Measurements from ENCODE around the gene ZNF106. TPM values are rescaled to one million over a fixed set of nuclear protein-coding genes. Genes with fewer than 3 reads are reported as not detected.

ZNF106 gene
- 10 to 100 TPM; 42.2 to 43.3 TPM for total RNA-seq

DNA sequence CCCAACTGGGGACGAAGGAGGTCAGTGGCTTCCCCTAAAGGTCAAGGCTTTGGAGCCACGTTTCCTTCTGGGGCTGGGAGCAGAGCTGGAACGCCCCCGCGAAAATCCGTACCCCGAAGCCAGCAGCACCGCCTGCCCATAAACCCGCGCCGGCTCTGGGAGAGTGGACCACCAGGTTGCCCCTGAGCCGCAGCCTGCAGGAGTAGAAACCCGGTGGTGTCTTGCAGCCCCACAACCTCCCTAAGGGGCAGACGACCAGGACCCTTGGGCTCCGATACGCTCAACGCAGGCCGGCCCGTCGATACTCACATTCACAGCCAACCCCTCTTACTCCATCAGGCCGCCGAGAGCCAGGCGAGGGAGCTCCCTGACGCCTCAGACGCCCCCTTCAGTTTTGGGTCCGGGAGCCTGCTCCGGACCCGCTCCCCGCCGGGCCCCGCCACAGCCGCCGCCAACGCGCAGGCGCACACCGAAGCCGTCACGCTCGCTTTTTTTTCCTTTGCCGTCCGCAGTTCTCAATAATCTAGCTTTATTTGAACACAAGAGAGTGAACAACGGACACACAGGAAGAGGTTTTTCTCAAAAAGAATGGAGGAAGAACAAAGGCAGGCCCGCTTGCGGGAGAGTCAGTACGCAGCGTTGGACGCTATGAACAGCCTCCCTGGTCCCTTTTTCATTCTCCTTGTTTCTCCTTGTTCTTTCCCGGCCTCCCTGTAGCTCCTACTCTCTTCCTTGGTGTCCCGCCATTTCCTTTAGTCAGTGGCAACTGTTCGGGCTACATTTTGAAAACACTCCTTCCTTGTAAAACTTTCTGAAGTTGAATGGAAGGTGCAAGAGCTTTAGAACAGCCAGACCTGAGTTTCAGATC, at the start of gene ZNF106:
ZNF106 (minus strand) TSS at position 471 of the 868 bp plus-strand sequence. CDS start 18,852 bp downstream, outside the sequence.
- DNase-seq: peak; percentile 91

DNA sequence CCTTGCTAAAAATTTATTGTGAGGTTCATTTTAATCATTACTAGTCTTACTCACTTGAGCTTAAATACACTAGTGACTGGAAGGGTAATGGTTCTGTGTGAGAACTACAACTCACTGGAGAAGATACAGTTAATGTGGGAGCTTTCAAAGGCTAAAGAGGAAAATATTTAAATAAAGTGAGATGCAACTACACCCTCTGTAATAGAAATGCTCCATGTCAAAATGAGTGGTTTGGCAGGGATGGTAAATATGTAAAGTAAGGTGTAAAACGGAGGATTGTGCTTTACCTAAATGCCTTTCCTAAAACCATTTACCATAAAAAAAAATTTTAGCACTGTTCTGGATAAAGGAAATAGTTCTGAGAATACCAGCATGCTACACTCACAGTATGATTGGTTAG, 42.3 kb upstream of the ZNF106 start:
- DNase-seq (no peak), ATAC-seq (no peak)
- peaks cover 51% of the 10 kb centered on the region for H3K36me3 Mint-ChIP-seq (ENCODE audit: low read depth)
- no peak overlapping the region for H3K27ac Mint-ChIP-seq
- H3K9me3 Mint-ChIP-seq (ENCODE audit: insufficient read depth): no peaks in the 10 kb centered on the region
- no peak overlapping the region for H3K4me3 Mint-ChIP-seq
- peaks cover 3% of the 10 kb centered on the region for H3K4me1 Mint-ChIP-seq (ENCODE audit: low read depth)
- H3K27me3 Mint-ChIP-seq (ENCODE audit: low read depth): no peaks in the 10 kb centered on the region
- ChIA-PET POLR2A (no interaction called here), CTCF (no interaction called here)

More for the DNA sequence above, at the start of gene ZNF106:
- CTCF ChIA-PET: interaction anchor here (0.9 to 2.2 kb wide), 5 partner anchors 9 to 91 kb away, joined by 3 to 8 read pairs (median 3); partner anchors contain the start of genes HAUS2 and LRRC57
- Mint-ChIP-seq H3K27ac (peak within 1 kb of the TSS; percentile 97), H3K27me3 (ENCODE audit: low read depth) (no peaks in the 10 kb centered on the region), H3K4me3 (peak within 1 kb of the TSS; percentile 91), H3K9me3 (ENCODE audit: insufficient read depth) (no peaks in the 10 kb centered on the region), H3K36me3 (ENCODE audit: low read depth) (peaks cover 11% of the 10 kb centered on the region), H3K4me1 (ENCODE audit: low read depth) (peaks cover 41% of the 10 kb centered on the region)
- POLR2A ChIA-PET: interaction anchor here (0.6 to 1.6 kb wide), 30 partner anchors 8 to 962 kb away, joined by 3 to 23 read pairs (median 4); partner anchors contain the start of genes HAUS2, LRRC57 and STARD9
- peak; percentile 67 for ATAC-seq

DNA sequence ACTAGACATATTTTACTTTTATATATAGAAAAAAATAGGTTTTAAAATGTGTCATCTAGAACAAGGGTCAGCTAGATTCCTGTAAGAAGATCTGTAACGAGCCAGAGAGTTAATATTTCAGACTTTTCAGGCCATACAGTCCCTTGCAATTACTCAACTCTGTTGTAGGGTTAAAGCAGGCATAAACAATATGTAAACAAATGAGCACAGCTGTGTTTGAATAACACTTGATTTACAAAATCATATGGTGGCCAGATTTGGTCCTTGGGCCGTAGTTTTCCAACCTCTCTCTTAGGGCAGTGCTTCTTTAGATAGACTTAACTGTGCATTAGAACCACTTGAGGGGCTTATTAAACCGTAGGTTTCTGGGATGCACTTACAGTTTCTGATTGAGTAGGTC, 38.0 kb upstream of the ZNF106 start:
- POLR2A ChIA-PET: interaction anchor here (0.6 kb wide), 1 partner anchor 16 kb away, joined by 3 read pairs; no protein-coding TSS in a partner anchor
- Mint-ChIP-seq H3K27me3 (ENCODE audit: low read depth) (no peaks in the 10 kb centered on the region), H3K36me3 (ENCODE audit: low read depth) (peaks cover 24% of the 10 kb centered on the region), H3K4me1 (ENCODE audit: low read depth) (no peaks in the 10 kb centered on the region), H3K9me3 (ENCODE audit: insufficient read depth) (no peaks in the 10 kb centered on the region), H3K27ac (no peak overlapping the region), H3K4me3 (no peak overlapping the region)
- CTCF ChIA-PET: interaction anchor here (1.0 kb wide), 1 partner anchor 10 kb away, joined by 3 read pairs; no protein-coding TSS in a partner anchor
- no peak for DNase-seq
- ATAC-seq: no peak

DNA sequence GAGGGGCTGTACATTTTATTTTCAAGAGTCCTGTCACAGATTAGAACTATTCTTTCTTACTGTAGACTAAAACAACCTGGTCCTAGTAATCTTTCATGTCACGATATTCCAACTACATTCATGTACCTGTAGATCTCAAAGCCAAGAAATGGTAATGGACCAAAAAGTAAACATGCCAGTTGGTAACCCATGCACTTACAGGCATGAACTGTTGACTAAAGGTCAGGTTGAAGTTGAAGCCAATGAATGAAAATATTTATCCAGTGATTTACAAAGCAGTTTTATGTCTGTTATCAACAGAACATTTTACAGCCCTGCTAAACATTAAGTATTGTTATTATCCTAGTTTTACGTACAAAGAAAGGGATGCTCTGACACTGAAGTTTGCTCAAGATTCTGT, 32.4 kb upstream of the ZNF106 start:
- H3K4me3 Mint-ChIP-seq: no peak overlapping the region
- no peaks in the 10 kb centered on the region for H3K27me3 Mint-ChIP-seq (ENCODE audit: low read depth)
- ChIA-PET CTCF (no interaction called here), POLR2A (no interaction called here)
- DNase-seq (no peak), ATAC-seq (no peak)
- H3K36me3 Mint-ChIP-seq (ENCODE audit: low read depth): peaks cover 16% of the 10 kb centered on the region
- H3K9me3 Mint-ChIP-seq (ENCODE audit: insufficient read depth): no peaks in the 10 kb centered on the region
- H3K27ac Mint-ChIP-seq: no peak overlapping the region
- H3K4me1 Mint-ChIP-seq (ENCODE audit: low read depth): no peaks in the 10 kb centered on the region

DNA sequence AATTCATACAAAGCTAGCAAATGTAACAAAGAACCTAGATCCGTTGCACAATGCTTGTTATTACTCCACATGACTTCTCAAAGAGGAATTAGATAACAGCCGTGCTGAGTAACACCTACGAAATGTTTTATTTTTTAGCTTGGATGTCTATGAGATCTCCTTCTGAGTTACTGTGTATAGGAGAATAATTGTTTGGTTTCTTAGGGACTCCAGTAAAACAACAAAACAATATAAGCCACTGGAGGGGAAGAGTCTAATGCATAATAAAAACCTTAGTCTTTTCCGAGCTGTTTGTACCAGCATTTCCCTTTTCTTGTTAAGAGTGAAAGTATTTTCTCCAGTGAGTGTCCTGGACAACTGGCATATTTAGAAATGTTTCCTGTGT, 20.1 kb upstream of the ZNF106 start:
- Mint-ChIP-seq H3K36me3 (ENCODE audit: low read depth) (peaks cover 18% of the 10 kb centered on the region), H3K27me3 (ENCODE audit: low read depth) (no peaks in the 10 kb centered on the region), H3K4me1 (ENCODE audit: low read depth) (no peaks in the 10 kb centered on the region), H3K4me3 (no peak overlapping the region), H3K9me3 (ENCODE audit: insufficient read depth) (no peaks in the 10 kb centered on the region), H3K27ac (no peak overlapping the region)
- CTCF ChIA-PET: interaction anchor here (1.4 kb wide), 1 partner anchor 126 kb away, joined by 4 read pairs; no protein-coding TSS in a partner anchor
- POLR2A ChIA-PET: no interaction called here
- no peak for ATAC-seq
- no peak for DNase-seq

DNA sequence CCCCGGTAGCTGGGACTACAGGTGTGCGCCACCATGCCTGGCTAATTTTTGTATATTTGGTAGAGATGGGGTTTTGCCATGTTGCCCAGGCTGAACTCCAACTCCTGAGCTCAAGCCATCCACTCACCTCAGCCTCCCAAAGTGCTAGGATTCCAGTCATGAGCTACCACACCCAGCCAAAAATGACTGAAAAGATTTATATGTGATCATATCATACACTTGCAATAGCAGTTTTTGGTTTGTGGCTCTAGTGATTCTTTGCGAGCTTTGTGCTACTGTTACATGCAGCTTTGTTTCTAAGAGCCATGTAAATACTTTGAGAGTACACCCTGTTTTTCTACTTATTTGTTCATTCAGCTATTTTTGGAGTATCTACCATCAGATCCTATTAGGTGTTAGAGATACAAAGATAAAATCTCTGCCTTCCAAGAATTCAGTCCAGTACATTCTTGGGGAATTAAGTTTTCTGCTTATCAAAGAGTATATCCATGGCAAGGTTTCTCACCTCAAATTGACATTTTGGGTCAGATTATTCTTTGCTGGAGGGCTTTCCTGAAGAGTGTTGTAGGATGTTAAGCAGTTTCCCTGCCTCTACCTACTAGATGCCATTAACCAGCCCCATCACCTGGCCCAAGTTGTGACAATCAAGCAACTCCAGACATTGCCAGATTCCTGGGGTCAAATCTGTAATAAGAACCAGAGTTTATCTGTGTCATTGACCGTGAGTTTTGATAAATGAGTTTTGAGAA, 19.5 kb upstream of the ZNF106 start:
- POLR2A ChIA-PET: no interaction called here
- peaks cover 15% of the 10 kb centered on the region for H3K36me3 Mint-ChIP-seq (ENCODE audit: low read depth)
- CTCF ChIA-PET: interaction anchor here (1.4 kb wide), 1 partner anchor 125 kb away, joined by 4 read pairs; no protein-coding TSS in a partner anchor

DNA sequence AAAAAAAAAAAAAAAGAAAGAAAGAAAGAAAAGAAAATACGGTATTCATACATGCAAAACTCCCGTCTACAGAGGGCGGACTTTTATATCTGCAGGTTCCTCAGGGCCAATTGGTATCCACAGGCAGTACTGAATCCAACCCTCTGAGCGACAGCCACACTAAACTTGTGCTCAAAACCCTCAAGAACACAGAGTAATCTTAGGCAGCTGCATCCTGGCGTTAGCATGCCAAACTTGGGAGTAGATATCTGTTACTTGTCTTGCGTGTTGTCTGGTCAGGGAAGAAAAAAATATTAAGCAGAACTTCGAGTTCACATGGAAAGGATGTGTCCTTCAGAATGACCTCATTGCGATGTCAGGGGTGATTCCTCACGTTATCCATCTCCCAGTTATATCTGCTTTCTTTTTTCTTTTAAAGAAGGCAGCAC, 17.3 kb upstream of the ZNF106 start:
- no peak for DNase-seq
- Mint-ChIP-seq H3K4me3 (no peak overlapping the region), H3K27ac (no peak overlapping the region), H3K9me3 (ENCODE audit: insufficient read depth) (no peaks in the 10 kb centered on the region), H3K36me3 (ENCODE audit: low read depth) (peaks cover 7% of the 10 kb centered on the region), H3K27me3 (ENCODE audit: low read depth) (no peaks in the 10 kb centered on the region), H3K4me1 (ENCODE audit: low read depth) (no peaks in the 10 kb centered on the region)
- POLR2A ChIA-PET: no interaction called here
- CTCF ChIA-PET: no interaction called here
- ATAC-seq: no peak

More for the DNA sequence above, 19.5 kb upstream of the ZNF106 start:
- no peaks in the 10 kb centered on the region for H3K9me3 Mint-ChIP-seq (ENCODE audit: insufficient read depth)
- no peak for DNase-seq
- H3K4me1 Mint-ChIP-seq (ENCODE audit: low read depth): no peaks in the 10 kb centered on the region
- ATAC-seq: no peak
- H3K27me3 Mint-ChIP-seq (ENCODE audit: low read depth): no peaks in the 10 kb centered on the region
- no peak overlapping the region for H3K27ac Mint-ChIP-seq
- H3K4me3 Mint-ChIP-seq: no peak overlapping the region

DNA sequence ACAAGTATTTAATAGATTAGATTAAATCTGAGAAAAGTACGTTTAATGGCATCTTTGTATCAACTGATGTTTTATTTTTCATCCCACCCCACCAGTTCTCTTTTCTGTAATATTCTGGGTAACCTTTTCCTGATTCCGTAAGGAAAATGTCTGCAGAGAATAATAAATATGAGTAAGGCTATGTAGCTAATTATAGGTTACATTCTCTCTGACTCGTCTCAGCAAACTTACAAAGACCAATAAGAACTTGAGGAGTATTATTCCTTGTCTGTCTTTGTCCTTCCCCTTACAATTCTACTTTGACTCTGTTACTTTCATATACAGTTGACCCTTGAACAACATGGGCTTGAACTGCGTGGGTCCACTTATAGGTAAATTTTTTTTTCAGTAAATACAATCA, 16.6 kb upstream of the ZNF106 start:
- H3K27me3 Mint-ChIP-seq (ENCODE audit: low read depth): no peaks in the 10 kb centered on the region
- peaks cover 5% of the 10 kb centered on the region for H3K36me3 Mint-ChIP-seq (ENCODE audit: low read depth)
- ChIA-PET CTCF (no interaction called here), POLR2A (no interaction called here)
- H3K27ac Mint-ChIP-seq: no peak overlapping the region
- no peaks in the 10 kb centered on the region for H3K4me1 Mint-ChIP-seq (ENCODE audit: low read depth)
- no peaks in the 10 kb centered on the region for H3K9me3 Mint-ChIP-seq (ENCODE audit: insufficient read depth)
- DNase-seq (no peak), ATAC-seq (no peak)
- no peak overlapping the region for H3K4me3 Mint-ChIP-seq

DNA sequence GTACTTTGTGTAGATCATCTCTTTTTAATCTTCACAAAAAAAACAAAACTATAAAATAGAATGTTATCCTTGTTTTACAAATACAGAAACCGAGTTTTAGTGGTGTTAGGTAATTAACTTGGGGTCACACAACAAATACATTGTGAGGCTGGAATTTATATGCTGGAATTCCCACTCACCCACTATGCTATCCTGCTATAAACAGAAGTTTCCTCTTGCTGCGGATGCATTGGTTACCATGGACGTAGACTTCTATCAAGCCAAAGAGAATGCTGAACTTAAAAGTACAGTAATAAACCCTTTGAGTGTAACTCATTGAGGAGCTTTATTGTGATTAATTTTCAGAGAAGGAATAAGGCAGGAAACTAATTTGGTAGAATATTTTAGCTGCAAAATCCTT, 13.7 kb upstream of the ZNF106 start:
- Mint-ChIP-seq H3K4me3 (no peak overlapping the region), H3K27me3 (ENCODE audit: low read depth) (no peaks in the 10 kb centered on the region), H3K9me3 (ENCODE audit: insufficient read depth) (no peaks in the 10 kb centered on the region), H3K27ac (no peak overlapping the region), H3K4me1 (ENCODE audit: low read depth) (no peaks in the 10 kb centered on the region), H3K36me3 (ENCODE audit: low read depth) (peaks cover 3% of the 10 kb centered on the region)
- ATAC-seq (no peak), DNase-seq (no peak)
- ChIA-PET POLR2A (interaction anchor here (2.6 kb wide), 1 partner anchor 14 kb away, joined by 8 read pairs; the partner anchor contains the start of gene ZNF106), CTCF (interaction anchor here (0.7 to 1.1 kb wide), 2 partner anchors 34 to 42 kb away, joined by 3 read pairs; no protein-coding TSS in a partner anchor)

DNA sequence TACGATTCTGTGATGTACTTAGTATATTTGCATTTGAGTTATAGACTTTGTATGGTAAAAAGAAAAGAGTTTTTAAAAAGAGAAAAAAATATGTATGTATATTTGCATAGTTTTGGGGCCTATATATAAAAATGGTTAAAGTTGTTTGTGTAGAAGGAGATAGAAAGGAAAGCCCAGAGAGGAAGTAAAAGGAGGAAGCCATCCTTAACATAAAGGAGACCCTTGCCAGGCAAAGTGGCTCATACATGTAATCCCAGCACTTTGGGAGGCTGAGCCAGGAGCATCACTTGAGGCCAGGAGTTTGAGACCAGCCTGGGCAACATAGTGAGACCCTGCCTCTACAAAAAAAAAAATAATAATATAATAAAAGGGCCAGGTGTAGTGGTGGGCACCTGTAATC, 12.9 kb upstream of the ZNF106 start:
- DNase-seq (no peak), ATAC-seq (no peak)
- POLR2A ChIA-PET: no interaction called here
- Mint-ChIP-seq H3K27ac (no peak overlapping the region), H3K27me3 (ENCODE audit: low read depth) (no peaks in the 10 kb centered on the region), H3K36me3 (ENCODE audit: low read depth) (peaks cover 3% of the 10 kb centered on the region), H3K4me3 (no peak overlapping the region), H3K9me3 (ENCODE audit: insufficient read depth) (no peaks in the 10 kb centered on the region), H3K4me1 (ENCODE audit: low read depth) (no peaks in the 10 kb centered on the region)
- CTCF ChIA-PET: no interaction called here

DNA sequence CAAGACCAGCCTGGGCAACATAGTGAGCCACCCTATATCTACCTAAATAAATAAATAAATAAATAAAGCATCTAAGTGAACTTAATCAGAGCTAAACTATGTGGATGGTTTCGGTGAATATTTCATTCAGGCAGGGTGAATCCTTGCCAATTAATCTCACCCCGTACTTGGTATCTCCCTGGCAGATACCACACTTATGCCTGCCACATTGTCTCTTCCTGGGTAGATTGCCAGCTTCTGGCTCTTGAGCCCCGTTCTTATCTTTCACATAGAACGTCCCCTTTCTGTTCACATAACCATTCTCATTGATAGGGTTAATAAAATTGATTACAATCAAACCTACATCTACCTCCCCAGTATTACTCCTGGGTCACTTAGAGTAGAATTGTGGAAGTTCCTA, 11.5 kb upstream of the ZNF106 start:
- Mint-ChIP-seq H3K27me3 (ENCODE audit: low read depth) (no peaks in the 10 kb centered on the region), H3K9me3 (ENCODE audit: insufficient read depth) (no peaks in the 10 kb centered on the region), H3K4me1 (ENCODE audit: low read depth) (peaks cover 8% of the 10 kb centered on the region), H3K36me3 (ENCODE audit: low read depth) (peaks cover 4% of the 10 kb centered on the region), H3K27ac (no peak overlapping the region), H3K4me3 (no peak overlapping the region)
- POLR2A ChIA-PET: interaction anchor here (4.3 kb wide), 1 partner anchor 11 kb away, joined by 23 read pairs; the partner anchor contains the start of gene ZNF106
- DNase-seq (no peak), ATAC-seq (no peak)
- CTCF ChIA-PET: no interaction called here
